Stimulated activated CD4-positive, alpha-beta T cell treated with anti-CD3 and anti-CD28 coated beads, Interleukin-2, amount 100 ng/mL, for 48 hours (primary cell): ENCODE data around the gene CYP19A1.

ENCODE experiments used
- DNase-seq, 2 donors: peaks; one replicate each; pipeline ENCODE4 v3.0.0-alpha.2; 2020

CYP19A1 gene

GRCh38 chr15:51252671-51253070 lies 85.7 kb downstream of the CYP19A1 start:
- no peak for DNase-seq

- DNase-seq = no peak
Observed at GRCh38 chr15:51251556-51251955, 86.8 kb downstream of the CYP19A1 start.

- DNase-seq = no peak
Observed at GRCh38 chr15:51250217-51251011, 88.0 kb downstream of the CYP19A1 start.

- DNase-seq = no peak
Observed at GRCh38 chr15:51245628-51246027, 92.8 kb downstream of the CYP19A1 start.

GRCh38 chr15:51244423-51244869 lies 94.0 kb downstream of the CYP19A1 start:
- no peak for DNase-seq

GRCh38 chr15:51243774-51244173 lies 94.6 kb downstream of the CYP19A1 start:
- no peak for DNase-seq

- DNase-seq = no peak
Observed at GRCh38 chr15:51240066-51240465, 98.3 kb downstream of the CYP19A1 start.

GRCh38 chr15:51237816-51238215 lies 100.6 kb downstream of the CYP19A1 start:
- DNase-seq = no peak

- DNase-seq = no peak
Observed at GRCh38 chr15:51234176-51234927, 104.0 kb downstream of the CYP19A1 start.

- no peak for DNase-seq
Observed at GRCh38 chr15:51232581-51232980, 105.8 kb downstream of the CYP19A1 start.

- DNase-seq = no peak
Observed at GRCh38 chr15:51229907-51230330, 108.5 kb downstream of the CYP19A1 start.

GRCh38 chr15:51227940-51228732 lies 110.3 kb downstream of the CYP19A1 start:
- no peak for DNase-seq

GRCh38 chr15:51226576-51227210 lies 111.7 kb downstream of the CYP19A1 start:
- no peak for DNase-seq

GRCh38 chr15:51224428-51224827 lies 114.0 kb downstream of the CYP19A1 start:
- DNase-seq = no peak

GRCh38 chr15:51223771-51224229 lies 114.6 kb downstream of the CYP19A1 start:
- no peak for DNase-seq

GRCh38 chr15:51218299-51218938 lies 120.0 kb downstream of the CYP19A1 start:
- no peak for DNase-seq

GRCh38 chr15:51212909-51213308 lies 125.5 kb downstream of the CYP19A1 start:
- no peak for DNase-seq

GRCh38 chr15:51212239-51212638 lies 126.2 kb downstream of the CYP19A1 start:
- DNase-seq = no peak

- DNase-seq = no peak
Observed at GRCh38 chr15:51205050-51205975, 133.1 kb downstream of the CYP19A1 start.

- no peak for DNase-seq
Observed at GRCh38 chr15:51203797-51204196, 134.6 kb downstream of the CYP19A1 start.

GRCh38 chr15:51202783-51203182 lies 135.6 kb downstream of the CYP19A1 start:
- no peak for DNase-seq
